HG03196 (cell line): ENCODE measurements around the gene PGLYRP3.
"Not testable (repeated sequence)": the region's sequence is repeated elsewhere in the genome, so short reads cannot be mapped to it uniquely, and the experiment has no call there.

Source experiments
- ATAC-seq: cut with Tn5 transposase; IDR thresholded peaks from one replicate; pipeline ENCODE4 v1.9.1; 2021; ENCODE audit not compliant: unreplicated experiment

Gene PGLYRP3

DNA sequence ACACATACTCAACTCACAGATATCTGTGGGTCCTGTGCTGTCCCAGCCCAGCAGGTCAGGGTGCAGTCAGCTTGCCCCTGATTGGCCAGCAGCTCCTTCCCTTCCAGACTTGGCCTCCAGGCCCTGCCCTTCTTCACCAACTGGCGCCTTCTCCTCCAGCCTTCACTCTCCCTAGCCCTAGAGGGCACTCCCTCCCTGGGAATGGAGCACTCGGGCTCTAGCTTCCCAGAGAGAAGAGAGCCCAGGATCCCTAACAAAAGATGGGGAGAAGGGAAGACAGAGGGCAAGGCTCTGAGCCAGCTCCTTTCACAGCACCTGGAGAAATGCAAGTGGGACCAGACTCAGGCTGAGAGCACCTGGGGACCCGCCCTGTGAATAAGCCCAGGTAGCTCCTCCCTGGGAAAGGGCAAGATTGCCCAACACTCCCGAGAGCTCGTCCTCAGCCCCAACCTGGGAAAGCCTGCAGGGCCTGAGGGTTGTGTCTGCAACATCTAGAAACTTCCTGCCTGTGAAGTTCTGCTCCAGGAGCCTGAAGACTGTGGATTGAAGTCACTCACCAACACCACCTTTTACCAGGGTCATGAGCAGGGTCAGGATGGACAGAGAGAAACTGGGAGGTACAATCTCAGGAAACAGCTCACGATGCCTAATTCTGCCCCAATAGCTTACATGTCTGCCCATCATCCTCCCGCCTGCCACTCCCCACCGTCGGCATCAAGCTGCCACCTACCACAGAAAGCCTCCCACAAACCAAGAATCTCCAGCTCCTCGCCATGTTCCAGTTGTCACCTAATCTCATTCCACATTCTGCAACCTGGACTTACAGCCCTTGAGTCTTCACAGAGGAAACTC, 36.0 kb upstream of the PGLYRP3 start, which contains the start of gene PGLYRP4:
PGLYRP4 (minus strand) TSS at position 331 of the 852 bp plus-strand sequence. CDS start 909 bp downstream, outside the sequence.
- ATAC-seq = no peak

DNA sequence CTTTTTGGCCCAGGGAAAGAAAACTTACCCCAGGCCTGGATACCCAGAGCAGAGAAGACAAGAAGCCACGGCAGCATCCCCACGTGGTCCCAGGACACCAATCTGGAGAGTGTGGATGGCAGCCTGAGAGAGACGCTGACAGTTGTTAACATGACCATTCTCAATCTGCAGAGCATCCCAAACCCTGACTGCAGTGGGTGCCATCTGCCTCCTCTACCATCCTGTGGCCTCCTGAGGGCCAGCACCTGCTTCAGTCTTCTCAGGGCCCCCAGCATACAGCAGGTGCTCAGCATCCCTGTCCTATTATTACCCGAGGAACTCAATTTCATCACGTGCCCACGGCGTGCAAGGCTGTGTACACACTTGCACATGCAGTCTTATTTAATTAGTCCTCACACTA, 35.1 kb upstream of the PGLYRP3 start:
- ATAC-seq = no peak

DNA sequence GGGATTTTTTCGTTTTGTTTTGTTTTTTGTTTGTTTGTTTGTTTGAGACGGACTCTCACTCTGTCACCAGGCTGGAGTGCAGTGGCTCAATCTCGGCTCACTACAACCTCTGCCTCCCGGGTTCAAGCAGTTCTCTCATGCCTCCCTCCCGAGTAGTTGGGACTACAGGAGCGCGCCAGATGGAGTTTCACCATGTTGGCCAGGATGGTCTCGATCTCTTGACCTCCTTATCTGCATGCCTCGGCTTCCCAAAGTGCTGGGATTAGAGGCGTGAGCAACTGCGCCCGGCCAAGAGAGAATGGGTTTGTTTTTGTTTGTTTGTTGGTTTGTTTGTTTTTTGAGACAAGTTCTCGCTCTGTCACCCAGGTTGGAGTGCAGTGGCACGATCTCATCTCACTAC, 34.3 kb upstream of the PGLYRP3 start:
- not testable (repeated sequence) for ATAC-seq

DNA sequence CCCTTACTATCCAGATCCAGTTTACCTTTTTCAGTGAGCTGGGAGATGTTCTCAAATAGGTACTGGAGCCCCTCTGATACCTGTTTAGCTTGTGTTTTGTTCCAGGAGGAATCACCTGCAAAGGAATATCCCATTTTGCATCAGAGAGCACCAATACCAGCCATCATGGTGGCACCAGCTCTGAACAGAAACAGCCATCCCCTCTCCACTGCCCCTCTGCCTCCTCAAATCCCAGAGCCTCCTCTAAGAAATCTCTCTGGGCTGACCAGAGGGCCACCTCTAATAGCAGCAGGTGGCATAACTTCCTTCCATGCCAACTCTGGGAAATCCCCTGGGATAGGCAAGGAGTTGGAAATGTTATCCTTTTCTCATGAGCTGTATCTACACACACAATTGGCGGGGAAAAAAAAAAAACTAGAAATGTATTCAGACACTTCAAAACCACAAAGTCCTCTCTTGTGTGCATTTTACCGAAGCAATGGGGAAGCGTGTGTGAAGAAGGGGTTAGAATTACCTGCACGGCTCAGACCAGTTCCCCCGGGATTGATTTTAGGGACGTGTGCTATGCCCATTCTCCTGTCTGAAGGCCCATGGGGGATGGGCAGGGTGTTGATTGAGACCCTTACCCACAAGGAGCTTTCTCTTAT, 33.4 kb upstream of the PGLYRP3 start:
- no peak for ATAC-seq

DNA sequence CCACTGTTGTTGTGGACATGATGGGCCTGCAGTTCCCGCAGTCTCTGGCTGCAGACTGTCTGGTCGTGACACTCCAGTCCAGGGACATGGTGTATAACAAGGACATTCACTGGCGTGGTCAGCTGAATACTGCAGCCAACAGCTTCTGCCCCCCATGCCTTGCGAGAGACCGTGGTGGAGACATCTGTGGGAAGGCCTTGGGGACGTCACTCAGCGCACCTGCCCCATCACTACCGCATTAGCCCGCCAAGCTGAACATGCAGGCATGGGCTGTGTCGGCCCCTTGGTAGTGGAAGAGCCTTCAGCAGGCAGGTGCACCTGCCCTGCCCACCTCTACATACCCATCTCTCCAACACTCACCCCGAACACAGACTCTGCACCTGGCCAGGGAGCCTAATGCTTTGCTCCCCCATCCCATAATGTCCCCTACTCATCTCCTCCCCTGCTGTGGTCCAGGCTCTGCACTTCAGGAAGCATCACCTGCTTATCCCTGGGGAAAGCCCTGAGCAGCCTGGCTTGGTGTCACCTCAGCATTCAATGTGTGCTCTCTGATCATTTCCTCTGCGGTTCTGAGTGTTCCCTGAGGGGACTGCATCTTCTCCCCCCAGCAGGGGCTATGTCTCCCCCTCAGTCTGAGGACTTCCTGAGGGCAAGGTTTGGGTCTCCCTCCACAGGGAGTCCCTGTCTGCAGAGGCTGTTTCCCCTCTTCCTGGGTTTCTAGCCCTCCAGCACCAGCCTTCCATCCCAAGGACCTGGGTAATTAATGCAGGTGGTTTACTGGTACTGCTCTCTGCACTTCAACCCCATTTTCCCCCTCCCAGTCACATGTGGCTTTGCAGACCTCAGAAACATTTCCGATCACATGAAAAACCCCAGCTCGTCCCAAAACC, 32.7 kb upstream of the PGLYRP3 start:
- no peak for ATAC-seq

DNA sequence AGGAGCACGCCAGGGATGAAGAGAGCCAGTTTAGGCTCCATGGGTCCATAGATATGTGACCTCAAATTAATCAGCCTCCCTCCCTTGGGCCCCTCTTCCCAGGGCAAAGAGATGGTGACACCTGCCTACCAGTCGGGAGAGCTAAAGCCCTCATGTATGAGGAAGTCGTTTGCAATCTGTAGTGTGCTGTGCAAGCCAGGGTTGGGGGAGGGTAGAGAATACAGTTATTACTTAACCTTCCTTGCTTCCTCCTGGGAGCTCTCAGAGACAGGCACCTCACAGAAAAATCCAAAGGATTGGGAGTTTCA, 31.9 kb upstream of the PGLYRP3 start:
- ATAC-seq = no peak

DNA sequence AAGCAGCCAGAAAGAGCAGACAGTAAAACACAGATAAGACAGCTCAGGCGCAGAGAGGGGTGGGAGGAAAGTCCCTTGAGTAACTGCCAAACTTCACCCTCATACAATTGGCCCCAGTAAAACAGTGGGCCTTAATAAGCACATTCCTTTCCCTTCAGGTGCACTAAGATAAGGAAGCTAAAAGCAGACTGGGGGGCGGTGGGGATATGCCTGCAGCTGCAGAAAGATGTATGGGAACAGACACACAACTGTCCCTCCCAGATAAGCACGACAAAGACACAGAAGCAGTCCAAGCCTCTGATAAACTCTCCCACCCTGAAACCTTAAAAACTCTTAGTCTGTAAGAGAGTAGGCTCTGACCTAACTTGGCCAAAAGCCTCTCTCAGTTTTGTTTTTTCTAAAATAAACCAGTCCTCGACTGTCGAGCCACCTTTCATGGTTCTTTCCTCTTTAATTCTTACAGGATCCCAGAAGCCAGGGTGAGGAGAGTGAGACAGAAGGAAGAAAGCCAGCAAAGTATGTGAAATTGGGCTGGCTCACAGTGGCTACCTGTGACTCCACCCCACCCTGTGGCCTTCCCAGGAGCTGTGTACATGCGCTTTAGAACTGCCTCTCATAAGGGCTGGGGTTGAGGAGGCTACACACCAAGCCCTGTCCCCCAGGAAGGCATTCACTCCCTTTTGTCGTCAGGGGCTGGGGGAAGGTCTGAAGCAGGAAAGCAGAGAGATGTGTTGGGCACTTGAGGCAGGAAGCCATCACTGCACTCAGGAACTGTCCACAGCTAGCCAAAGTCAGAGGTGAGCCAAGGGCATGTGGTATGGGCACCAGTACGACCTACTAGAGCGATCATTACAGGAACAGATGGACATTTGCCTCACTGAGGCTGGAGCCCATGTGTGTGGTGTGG, 31.3 kb upstream of the PGLYRP3 start:
- no peak for ATAC-seq

DNA sequence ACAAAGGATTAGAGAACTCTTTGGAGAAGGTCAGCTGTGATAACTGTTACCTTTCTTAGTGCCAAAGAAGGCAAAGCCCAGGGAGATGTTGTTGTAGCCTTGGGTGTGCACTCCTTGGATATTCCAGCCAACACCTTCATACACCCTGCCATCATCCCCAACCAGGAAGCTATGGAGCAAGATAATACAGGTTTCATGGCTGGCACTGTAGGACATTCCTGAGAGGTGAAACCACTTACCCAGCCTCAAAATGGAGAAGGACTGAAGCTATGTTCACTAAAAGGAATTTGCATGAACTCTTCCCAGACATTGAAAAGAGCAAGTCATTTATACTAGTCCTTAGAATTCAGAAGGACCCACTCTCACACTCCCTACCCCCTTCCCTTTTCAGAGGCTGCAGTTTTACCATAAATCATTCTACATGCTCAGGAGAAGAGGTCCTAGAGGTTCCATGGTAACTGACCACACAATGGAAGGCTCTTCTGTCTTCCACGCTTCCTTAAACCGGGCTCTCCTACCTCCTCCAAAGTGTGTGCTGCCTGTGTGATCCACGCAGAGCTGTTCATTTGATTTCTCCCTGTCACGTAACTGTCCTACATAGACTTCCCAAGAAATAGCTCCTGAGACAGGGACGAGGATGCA, 30.4 kb upstream of the PGLYRP3 start:
- no peak for ATAC-seq

DNA sequence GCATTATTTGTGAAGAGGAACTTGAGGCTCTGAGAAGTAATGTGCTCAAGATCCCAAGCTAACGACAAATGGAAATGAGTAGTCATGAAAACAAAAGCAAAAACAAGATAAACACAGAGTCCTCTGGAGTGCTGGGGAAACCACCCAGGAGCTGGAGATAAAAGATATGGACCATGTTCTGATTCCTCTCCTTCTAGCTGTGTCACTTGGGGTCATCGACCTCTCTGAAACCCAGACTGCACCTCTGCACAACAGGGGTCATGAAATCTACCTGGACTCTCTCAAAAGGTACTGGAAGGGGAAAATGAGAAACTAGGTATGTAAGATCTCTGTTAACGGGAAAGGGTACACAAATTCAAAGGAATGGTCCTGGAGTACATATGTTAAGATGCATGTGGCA, 29.4 kb upstream of the PGLYRP3 start:
- no peak for ATAC-seq

DNA sequence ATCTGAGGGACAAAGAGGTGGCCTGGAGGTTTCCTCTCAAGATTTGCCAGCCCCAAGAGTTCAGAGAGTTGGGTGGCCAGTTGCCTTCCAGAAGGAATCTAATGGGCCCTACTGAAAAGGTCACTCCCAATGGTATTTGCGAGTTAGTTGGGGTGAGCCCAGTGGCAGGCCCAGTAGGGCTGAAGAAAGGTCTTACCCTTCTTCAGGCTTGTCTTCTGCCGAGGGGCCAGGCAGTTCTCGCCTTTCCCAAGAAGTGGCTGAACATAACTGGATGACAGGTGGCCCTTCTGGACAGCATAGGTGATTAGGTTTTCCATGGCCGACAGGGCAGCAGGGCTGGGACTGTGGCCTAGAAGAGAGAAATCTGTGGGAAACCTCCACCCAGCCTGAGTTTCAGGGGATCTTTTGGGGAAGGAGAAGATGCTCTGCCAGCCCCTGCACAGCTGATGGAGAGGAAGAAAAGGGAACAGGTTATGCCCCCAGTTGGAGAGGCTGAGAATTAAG, 28.7 kb upstream of the PGLYRP3 start:
- no peak for ATAC-seq

DNA sequence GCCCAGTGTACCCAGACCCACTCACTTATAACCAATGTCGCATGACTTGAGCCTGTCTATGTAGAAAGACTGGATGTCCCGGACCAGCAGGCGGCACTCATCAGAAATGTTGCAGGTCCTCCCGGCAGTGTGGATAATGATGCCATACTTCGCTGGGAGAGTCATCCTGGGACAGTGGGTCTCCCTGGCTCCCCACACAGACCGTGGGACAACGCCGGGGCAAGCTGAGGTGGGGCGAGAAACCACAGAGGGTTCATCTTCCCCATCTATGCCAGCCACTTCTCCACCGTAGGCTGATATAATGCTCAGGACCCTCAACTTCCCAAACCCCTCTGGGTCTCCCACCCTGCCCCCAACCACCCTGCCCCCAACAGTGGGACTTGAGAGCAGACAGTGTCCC, 27.6 kb upstream of the PGLYRP3 start:
- no peak for ATAC-seq

DNA sequence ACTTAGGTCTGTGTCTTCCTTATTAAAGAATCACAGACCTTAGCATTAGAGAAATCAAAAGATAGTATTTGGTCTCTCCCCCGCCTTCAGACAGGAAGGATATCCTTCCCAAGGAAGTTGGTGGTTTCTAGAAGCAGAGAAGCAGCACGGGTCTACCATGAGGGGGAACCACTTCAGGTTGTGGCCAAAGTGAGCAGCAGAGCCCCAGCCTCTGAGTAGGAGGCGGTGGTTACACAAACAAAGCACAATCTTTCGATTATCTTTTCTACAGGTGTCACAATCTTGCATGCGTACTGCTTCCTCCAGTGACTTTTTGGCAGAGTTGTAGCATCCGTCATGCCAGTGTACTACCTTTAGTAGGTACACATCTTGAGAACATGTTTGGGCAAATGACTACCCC, 27.1 kb upstream of the PGLYRP3 start:
- no peak for ATAC-seq

DNA sequence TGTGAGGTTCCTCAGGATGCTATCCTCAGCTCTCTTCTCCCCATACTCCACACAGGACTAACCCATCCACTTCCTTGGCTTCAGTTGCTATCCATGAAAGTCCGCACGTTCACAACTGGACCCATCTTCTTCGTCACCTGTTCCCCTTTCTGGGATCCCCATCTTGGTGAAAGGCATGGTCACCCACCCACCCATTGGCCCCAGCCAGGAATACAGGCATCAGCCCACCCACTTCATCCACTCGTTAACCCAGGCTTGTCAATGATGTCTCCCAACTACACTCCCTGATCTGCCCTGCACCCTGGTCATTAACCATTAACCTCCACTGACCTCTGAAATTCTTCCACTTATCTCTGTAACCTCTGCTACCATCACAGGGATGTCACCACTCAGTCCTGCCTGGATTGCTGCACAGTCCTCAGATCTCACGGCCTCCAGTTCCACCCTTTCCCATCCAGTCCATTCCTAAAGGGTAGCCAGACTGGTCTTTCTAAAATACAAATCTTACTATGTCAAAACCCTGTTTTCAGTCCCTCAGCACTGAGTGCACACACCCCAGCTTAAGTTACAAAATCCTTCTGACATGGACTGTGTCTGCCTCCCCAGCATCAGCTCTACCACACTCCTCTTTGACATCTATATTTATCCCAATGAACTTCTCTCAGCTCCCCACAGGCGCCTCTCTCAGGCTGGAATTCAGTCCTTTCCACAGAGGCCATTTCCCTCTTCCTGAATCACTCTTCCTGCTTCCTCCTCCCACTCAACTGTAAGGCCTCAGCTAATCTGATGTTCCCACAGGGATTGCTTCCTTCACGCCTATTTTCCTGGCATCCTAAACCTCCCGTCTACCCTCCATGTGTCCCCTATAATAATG, 25.5 kb upstream of the PGLYRP3 start:
- no peak for ATAC-seq

DNA sequence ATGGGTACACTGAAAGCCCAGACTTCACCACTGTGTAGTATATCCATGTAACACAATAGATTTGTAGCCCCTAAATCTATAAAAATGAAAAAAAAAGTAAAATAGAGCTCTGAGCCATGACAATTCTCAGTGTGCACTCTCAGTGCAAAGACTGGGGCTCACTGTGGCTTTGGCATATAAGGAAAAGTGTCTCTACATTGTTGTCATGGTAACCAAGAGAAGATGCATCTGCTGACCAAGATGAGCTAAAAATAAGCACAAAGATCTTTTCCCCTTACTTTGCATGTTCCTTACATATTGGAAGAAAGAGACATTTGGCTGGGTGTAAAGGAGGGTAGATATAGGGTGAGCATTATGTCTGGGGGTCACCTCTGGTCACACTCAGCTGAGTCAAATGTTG, 23.9 kb upstream of the PGLYRP3 start:
- no peak for ATAC-seq

DNA sequence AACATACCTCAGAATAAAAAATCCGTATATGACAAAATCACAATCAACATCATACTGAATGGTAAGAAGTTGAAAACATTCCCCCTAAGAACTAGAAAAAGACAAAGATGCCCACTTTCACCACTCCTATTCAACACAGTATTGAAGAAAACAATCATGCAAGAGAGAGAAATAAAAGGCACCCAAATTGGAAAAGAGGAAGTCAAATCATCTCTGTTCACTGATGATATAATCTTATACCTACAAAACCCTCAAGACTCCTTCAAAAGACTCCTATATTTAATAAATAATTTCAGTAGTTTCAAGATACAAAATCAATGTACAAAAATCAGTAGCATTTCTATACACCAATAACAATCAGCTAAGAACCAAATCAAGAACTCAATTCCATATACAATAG, 21.1 kb upstream of the PGLYRP3 start:
- no peak for ATAC-seq

DNA sequence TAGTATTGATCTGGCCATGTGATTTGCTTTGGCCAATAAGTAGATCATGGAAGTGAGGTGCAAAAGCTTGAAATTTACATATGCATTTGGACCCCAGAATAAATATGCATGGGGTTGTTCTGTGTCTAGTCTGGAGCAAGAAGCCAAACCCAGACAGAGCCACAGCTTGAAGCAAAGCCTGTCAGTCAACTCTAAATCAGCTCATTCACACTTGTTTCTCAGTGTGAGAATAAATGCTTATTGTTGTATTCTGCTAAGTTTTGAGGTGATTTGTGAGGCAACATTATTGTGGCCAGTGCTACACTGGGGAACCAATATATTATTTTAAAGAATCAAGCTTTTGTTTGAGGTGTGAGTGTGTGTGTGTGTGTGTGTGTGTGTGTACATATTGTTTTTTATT, 12.2 kb upstream of the PGLYRP3 start:
- no peak for ATAC-seq

DNA sequence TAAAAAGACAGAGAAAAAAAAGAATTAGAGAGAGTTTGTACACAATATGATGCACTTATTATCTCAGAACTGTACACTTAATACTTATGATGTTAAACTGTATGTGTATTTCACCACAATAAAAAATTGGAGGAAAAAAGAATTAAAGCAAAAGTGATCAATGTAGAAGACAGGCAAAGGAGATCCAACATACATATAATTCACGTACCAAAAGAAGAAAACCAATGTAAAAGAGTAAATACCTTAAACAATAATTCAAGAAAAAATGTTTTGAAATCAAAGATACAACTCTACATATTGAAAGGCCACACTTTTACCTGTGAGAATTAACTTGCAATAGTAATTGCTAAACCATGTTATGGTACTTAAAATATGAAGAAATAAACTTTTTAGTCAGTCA, 9.8 kb upstream of the PGLYRP3 start:
- no peak for ATAC-seq

DNA sequence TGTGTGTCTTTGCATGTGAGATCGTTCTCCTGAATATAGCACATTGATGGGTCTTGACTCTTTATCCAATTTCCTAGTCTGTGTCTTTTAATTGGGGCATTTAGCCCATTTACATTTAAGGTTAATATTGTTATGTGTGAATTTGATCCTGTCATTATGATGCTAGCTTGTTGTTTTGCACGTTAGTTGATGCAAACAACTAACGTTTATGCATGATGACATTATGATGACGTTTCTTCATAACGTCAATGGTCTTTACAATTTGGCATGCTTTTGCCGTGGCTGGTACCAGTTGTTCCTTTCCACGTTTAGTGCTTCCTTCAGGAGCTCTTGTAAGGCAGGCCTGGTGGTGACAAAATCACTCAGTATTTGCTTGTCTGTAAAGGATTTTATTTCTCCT, 5.4 kb upstream of the PGLYRP3 start:
- ATAC-seq = not testable (repeated sequence)

DNA sequence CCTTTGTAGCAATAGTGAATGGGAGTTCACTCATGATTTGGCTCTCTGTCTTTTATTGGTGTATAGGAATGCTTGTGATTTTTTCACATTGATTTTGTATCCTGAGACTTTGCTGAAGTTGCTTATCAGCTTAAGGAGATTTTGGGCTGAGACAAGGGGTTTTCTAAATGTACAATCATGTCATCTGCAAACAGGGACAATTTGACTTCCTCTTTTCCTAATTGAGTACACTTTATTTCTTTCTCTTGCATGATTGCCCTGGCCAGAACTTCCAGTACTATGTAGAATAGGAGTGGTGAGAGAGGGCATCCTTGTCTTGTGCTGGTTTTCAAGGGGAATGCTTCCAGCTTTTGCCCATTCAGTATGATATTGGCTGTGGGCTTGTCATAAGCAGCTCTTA, 3.3 kb upstream of the PGLYRP3 start:
- not testable (repeated sequence) for ATAC-seq
